GM19452 (cell line): ENCODE data around the gene OSBPL7.

Experiments used
- ATAC-seq: cut with Tn5 transposase; IDR thresholded peaks from one replicate; pipeline ENCODE4 v1.9.1; 2021; ENCODE audit not compliant: unreplicated experiment

OSBPL7 gene

DNA sequence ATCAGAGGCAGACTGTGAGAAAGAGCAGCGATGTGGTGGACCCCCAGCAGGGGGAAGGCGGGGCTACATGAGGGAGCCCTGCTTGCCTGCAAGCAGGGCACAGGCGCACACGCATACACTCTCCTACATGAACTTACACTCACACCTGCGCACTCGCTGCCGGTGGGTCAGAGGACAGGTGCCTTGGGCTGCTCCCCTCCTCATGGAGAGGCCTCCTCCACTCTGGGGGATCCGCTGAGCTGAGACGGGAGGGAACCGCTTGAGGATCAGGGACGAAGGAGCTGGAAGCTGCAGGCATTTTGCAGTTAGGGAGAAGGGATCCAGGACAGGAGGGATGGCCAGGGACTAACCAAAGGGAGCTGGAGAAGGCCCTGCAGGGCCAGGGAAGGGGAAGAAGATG, 14.2 kb downstream of the OSBPL7 start:
- no peak for ATAC-seq

DNA sequence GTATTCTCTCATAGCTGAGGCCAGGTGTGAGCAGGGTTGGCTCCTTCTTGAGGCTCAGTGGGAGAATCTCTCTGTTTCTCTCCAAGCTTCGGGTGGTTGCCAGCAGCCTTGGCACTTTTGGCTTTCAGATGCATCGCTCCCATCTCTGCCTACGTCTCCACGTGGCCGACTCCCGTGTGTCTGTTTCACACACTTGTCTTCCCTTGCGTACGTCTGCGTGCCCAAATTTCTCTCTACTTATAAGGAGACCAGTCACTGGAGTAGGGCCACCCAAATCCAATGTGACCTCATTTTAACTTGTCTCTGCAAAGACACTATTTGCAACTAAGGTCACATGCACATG, 14.7 kb downstream of the OSBPL7 start:
- ATAC-seq, result no peak

DNA sequence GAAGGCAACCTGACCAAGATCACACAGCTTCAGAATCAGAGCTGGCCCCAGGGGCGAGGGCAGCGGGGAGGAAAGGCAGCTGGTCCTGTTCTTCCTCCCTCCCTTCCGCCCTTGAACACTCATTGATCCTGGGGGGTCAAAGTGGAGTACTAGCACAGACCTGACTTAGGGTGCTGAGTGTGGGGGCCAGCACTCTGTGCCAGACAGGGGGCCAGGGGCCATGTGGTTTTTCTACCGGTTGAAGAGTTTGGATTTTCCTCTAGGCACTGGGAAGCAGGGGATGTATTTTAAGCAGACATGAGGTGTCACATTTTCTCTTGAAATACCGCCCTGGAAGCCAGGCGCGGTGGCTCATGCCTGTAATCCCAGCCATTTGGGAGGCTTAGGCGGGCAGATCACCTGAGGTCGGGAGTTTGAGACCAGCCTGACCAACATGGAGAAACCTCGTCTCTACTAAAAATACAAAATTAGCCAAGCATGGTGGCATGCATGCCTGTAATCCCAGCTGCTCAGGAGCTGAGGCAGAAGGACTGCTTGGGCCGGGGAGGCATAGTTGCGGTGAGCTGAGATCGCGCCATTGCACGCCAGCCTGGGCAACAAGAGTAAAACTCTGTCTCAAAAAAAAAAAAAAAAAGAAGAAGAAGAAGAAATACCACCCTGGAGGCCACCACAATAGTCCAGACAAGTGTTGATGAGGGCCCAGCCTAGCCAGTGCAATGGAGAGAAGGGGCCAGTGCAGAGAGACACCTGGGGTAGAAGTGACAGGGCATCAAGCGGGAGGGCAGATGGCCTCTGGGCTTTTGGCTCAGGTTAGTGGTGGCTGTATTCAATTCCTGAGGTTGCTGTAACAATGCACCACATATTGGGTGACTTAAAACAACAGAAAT, 15.3 kb downstream of the OSBPL7 start:
- ATAC-seq, result no peak

DNA sequence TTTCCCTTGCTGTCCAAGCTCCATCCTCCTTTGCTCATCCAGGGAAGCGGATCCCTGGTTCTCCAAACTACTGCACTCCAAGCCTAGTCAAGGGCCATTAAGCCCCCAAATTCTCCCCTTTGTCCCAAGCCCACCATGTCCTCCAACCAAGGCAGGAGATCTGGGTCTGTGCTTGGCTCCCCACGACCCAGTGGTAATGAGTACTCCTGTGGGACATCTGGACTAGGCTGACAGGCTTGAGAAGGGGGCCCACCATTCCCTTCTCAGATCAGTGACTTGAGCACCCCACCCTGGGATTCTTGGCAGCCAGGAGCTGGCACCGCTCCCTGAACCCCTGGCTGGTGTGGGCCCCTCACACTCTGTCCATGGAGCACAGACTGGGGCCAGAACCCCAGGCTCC, 17.1 kb downstream of the OSBPL7 start:
- no peak for ATAC-seq

DNA sequence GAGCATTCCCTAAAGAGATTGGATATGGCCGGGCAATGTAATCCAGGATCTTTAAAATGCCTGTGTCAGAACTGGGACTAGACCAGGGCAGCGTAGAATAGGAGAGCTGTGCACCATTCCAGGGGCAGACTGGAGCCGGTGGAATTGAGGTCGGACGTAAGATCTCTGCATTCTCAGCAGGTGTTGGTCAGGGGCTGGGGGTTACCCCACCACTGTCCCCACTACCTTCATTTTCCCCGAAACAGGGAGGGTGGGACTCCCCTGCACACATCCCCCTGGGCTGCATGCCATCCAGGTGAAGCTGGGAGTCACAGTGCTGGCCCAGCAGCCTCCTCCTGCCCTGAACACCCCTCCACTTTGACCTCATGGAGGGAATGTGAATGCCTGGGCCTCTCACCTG, 17.8 kb downstream of the OSBPL7 start:
- ATAC-seq, result no peak

DNA sequence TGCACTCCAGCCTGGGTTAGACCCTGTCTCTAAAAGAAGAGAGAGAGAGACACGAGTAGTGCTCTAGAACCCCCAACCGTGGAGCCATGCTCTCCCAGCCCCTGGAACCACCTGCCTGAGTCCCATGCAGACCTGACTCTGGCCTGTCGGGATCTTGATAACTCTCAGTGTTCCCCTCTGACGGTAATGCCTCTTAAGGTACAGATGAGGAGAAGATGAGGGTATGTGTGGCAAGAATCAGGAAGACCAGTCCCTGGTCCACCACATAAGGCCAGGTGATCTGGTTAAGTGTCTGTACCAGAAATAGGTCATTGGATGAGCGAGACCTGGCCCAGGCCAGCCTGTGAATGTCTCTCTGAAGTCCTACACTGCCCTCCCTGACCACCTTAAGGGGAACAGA, 18.4 kb downstream of the OSBPL7 start:
- ATAC-seq, result no peak

DNA sequence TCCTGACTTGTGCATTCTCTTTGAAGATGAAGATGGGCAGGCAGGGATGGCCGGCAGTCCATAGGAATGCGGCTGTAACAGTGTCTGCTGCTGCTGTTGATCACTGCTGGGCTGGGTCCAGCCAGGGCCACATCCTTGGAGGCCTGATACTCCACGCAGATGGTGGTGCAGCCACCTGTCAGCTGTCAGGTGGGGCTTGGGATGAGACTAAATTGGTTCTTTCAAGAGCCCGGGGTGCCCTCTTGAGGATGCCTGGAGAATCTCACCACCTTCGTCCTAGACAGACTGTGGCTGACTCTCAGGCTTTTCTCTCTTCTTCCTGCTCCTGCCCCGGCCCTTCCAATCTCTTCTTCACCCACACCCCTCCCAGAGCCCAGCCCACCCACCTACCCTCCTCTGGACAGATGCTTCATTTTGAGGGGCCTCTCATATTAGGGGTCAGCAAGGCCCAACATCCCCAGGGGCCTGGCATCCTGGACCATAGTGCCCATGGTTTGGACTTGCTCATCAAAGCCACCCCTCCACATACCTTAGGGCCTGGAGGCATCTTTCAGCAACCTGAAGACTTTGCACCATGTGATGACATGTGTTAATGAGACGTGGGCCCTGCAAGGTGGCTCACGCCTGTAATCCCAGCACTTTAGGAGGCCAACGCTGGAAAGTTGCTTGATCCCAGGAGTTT, 19.1 kb downstream of the OSBPL7 start:
- ATAC-seq, result no peak

DNA sequence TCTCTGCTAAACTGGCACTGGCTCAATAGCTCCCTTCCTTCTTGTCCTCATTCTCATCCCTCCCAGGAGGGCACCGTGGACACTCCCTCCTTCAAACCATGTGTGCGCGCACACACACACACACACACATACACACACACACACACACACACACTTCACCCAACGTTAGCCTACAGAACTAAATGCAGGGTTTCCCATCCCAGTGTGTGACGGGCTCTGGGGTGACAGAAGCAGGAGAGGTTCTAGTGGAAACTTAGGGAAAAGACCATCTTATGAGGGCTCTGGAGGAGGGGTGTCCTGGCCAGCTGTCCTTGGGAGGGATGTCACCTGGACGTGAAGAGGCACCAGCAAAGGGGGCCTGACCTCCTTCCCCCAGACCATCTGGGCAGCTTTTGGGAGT, 19.7 kb downstream of the OSBPL7 start:
- ATAC-seq, result no peak

DNA sequence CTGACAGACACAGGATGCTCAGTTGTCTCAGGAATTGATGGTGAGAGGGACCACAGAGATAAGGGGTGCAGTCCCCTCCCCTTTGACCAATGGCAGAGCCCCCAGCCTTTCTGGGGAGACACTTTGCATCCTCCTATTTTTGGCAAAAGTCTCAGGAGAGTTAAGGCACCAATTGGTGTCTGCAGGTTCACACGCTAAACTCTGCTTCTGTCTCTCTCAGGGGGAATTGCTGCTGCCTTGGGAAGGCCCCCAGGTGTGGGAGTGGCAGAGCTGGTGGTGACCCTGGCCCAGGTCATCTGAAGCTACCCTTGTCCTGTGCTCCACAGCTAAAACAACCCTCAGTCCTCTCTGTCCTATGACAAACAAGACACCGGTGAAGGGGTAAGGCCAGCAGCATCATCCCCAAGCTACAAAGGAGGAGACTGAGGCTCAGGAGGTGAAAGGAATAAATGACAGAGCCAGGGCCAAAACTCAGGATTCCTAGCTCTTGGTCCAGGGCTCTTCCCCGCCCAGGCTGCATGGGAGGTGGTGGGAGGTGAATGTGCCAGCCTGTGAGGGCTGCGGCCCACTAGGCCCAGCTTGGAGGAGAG, 20.3 kb downstream of the OSBPL7 start:
- ATAC-seq, result no peak

DNA sequence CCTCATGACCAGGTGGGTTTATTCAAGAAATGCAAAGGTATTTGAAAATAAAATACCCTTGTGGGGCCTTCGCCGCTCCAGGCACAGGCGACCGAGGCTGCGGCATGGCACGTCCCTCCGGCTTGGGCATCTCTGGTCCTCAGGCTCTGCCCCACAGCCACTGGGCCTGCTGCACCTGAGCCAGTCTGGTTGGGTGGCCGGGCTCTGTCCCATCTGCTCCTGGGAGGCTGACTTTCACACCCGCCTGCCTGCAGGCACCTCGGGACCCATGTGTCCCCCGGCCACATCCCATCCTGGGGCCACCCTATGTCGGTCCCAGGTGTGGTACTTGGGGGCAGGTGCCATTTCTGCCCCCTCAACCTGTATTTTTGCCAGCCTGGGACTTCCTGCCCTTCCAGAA, 20.9 kb downstream of the OSBPL7 start:
- ATAC-seq, result no peak

DNA sequence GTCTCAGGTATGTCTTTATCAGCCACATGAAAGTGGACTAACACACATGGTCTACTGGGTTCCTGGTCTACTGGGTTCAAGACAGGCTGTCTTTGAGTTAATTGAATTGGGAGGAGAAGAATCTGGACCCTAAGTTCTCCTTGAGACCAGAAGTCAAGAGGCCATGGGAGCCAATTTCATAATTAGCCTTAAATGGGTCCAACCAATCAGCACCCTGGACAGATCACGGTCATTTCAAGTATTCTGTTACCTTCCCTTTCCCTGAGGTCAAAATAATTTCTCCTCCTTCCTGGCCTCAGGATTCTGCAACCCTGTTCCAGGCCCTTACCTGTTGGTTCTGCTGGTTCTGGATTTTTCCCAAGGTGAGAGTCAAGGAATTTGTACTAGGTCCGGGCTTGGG, 23.8 kb downstream of the OSBPL7 start:
- no peak for ATAC-seq

DNA sequence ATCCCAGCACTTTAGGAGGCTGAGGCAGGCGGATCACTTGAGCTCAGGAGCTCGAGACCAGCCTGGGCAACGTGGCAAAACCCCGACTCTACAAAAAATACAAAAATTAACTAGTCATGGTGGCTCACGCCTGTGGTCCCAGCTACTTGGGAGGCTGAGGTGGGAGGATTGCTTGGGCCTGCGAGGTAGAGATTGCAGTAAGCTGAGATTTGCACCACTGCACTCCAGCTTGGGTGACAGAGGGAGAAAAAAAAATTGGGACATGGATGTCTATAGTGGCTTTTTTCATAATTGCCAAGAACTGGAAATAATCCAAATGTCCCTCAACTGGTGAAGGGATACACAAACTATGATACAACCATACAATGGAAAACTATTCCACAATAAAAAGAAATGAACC, 28.6 kb downstream of the OSBPL7 start:
- ATAC-seq, result no peak

DNA sequence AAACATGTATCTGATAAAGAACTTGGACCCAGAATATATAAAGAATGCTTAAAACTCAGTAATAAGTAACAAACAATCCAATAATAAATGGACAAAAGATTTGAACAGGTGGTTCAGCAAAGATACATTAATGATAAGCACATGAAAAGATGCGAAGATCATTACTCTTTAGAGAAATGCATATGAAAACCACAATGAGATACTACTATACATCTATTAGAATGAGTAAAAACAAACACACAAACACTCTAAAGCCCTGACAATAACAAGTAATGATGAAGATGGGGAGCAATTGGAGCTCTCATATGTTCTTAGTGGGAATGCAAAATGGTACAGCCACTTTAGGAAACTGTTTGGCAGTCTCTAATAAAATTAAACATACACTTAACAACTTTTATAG, 29.1 kb downstream of the OSBPL7 start:
- ATAC-seq, result no peak

DNA sequence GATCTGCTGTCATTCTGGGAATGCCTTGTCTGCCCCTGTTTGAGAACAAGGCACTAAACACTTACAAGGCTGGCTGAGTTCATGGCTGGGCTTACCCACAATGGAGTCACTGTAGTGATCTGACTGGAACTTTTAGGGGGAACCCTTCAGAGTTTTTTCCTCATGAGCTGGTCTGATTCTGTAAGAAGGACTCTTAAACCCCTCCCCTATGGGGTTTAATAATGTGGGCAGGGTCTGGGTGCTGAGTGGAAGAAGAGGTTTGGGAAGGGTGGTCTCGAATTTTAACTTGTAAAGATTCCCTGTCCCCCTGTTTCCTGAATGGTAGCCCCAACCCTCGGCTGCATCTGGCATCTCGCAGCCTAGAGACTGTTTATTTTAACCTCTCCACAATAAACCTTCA, 30.6 kb downstream of the OSBPL7 start:
- ATAC-seq, result no peak

DNA sequence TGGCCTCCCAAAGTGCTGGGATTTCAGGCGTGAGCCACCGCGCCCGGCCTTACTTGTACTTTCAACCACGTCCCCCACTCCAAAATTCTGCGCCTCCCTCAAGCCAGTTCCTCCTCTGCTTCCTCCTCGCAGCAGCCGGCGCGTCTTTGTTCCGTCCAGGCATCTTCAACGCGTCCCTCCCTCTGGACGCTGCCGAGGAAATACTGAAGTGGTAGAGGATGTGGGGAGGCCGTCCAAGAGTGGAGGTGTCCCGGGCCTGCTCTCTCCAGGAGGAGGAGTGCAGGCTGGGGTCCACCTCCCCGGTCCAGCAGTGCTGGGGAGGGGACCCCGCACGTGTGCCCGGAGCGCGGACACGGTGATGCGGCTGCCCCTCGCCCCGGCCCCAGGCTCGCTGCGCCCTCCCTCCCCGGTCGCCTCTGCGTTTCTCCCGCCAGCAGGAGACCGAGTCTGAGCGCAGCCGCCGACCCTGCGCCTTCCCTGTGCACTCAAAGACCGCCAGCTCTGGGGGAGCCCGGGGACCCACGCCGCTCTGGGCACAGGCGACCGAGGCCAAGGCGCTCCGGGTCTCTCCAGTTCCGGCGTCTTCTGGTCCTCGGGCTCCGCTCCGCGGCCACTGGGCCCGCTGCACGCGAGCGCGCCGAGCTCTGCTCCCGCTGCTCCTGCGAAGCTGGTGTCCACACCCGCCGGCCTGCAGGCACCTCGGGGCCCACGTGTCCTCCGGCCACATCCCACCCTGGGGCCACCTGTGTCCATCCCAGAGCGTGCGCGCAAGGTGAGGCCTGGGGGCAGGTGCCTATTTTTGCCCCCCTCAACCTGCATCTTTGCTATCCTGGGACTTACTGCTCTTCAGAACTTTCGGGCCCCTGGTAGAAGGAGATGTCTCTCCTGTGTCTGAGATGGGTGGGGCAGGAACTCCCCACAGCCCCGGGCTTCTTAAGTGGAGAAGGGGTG, 31.7 kb downstream of the OSBPL7 start:
- no peak for ATAC-seq

DNA sequence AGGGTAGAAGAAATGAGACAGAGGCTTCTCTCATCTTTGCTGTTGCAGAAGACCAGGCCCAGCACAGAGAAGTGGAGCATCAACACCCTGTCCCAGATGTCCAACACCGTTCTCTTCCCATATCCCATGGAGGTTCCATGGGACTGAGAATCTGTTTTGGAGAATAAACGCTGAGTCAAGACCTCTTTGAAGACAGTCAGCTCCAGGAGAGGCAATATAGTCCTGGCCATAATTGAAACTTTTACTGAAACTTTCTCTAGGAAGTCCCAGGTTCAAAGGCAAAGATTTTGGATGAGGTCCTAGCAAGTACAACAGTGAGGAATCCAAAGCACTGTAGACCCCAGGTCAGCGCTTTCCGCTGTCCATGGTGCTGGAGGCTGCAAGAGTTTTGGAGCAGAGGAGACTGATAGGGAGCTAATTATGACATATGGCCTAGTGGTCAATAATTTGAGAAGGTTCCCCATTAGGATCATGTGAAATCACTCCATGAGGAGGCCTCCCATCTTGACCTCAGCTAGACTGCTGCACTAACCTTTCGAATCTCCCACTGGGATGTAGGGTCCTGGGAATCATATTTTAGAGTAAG, 36.0 kb downstream of the OSBPL7 start:
- ATAC-seq, result no peak

DNA sequence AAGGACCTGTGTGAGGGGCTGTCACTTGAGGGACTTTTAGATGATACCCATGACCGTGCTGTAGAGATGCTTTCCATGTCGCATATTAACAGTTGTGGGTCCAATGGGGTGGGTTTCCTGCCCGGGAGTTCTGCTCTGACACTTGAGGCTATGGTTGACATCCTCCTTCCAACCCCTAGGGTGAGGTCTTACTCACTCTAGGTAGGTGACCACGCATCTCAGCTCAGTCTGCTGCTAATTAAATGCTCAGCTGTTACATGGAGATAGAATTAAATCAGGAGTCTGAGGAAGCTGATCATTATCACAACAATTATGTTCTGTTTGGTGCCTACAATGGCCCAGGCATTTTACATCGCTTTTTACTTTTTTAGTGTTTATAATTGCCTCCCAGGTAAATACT, 40.2 kb downstream of the OSBPL7 start:
- no peak for ATAC-seq

DNA sequence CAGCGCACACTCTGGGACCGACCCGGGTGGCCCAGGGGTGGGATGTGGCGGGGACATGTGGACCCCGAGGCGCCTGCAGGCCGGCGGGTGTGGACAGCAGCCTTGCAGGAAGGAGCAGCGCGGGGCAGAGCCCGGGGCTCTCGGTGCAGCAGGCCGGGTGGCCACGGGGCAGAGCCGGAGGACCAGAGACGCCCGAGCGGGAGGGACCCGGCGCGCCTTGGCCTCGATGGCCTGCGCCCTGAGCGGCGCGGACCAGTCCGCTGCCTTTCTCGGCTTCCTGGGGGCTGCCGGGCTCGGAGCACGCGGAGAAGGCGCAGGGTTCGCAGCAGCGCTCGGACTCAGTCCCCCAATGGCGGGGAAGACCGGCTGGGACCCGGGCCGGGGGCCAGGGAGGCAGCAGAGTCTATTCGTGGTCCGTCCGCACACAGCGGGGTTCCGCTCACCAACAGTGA, 43.4 kb downstream of the OSBPL7 start:
- ATAC-seq, result no peak

DNA sequence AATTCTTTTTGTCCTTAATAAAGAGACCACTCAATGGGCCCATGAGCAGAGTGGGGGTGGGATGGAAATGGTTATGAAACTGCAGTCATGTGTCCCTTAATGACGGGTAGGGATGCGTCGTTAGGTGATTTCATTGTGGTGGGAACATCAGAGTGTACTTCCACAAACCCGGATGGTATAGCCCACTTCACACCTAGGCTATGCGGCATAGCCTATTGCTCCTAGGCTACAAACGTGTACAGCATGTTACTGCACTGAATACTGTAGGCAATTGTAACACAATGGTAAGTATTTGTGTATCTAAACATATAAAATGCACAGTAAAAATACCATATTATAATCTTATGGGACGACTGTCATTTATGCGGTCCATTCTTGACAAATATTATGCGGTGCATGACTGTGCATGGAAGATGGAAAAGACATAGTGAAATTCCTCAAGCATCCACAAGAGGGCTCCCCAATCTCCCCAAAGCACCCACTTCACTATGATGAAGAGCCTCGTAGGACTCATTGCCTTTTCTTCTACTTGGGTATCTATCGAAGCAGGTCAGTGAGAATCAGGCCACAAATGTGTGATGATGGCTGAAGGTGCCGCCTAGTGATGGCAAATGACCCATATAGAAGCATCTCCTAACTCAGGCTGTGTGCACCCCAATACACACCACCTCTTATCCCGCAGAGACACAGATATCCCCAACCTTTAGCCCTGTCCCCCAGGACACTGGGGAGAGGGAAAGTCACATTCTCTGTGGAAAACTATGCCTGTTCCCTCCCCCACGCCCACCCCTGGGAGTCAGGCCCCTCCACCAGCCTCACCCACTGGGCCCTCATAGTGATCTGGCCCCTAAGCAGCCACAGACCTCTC, 45.0 kb downstream of the OSBPL7 start:
- ATAC-seq, result no peak
